Karpas-422 (cell line): ENCODE measurements around the gene NGEF. TPM values are rescaled to one million over a fixed set of nuclear protein-coding genes. Genes with fewer than 3 reads are reported as not detected.

ENCODE experiments used
- DNase-seq: peaks from one replicate; pipeline ENCODE4 v3.0.0-alpha.2; 2015
- H2AFZ ChIP-seq: fragments of 200-600 bp; sonication (generic); 2 replicates; pipeline ENCODE4 v1.6.1; 2014; ENCODE audit warnings: antibody characterized with exemption, low read length, mixed read lengths
- H3K27ac ChIP-seq: fragments of 200-600 bp; sonication (generic); 2 replicates; pipeline ENCODE4 v1.5.1; 2014; ENCODE audit warnings: mild to moderate bottlenecking, low read length, moderate library complexity
- H3K27me3 ChIP-seq: fragments of 200-600 bp; sonication (generic); 2 replicates; pipeline ENCODE4 v1.6.1; 2014; ENCODE audit warnings: low read length, mixed read lengths
- H3K36me3 ChIP-seq: fragments of 200-600 bp; sonication (generic); 2 replicates; pipeline ENCODE4 v1.6.1; 2014; ENCODE audit warnings: low read length, mixed read lengths; ENCODE audit not compliant: insufficient read depth
- H3K4me1 ChIP-seq: fragments of 200-600 bp; sonication (generic); 2 replicates; pipeline ENCODE4 v1.6.1; 2014; ENCODE audit warnings: mild to moderate bottlenecking, low read length, mixed read lengths
- H3K4me2 ChIP-seq: fragments of 200-600 bp; sonication (generic); 2 replicates; pipeline ENCODE4 v1.6.1; 2014; ENCODE audit warnings: low read length, low read depth, mild to moderate bottlenecking; ENCODE audit not compliant: poor library complexity, severe bottlenecking
- H3K4me3 ChIP-seq: fragments of 200-600 bp; sonication (generic); 2 replicates; pipeline ENCODE4 v1.5.1; 2014; ENCODE audit warnings: mild to moderate bottlenecking, antibody characterized with exemption, low read length, mixed read lengths
- H3K79me2 ChIP-seq: fragments of 200-600 bp; sonication (generic); 2 replicates; pipeline ENCODE4 v1.6.1; 2014; ENCODE audit warnings: mild to moderate bottlenecking, low read length, mixed read lengths
- H3K9ac ChIP-seq: fragments of 200-600 bp; sonication (generic); 2 replicates; pipeline ENCODE4 v1.6.0; 2014; ENCODE audit warnings: low read length
- H3K9me2 ChIP-seq: fragments of 200-600 bp; sonication (generic), shearing (Covaris generic); replicated peaks from 2 replicates; pipeline ENCODE4 v1.6.0; 2014; ENCODE audit warnings: mild to moderate bottlenecking, low read length, moderate library complexity; ENCODE audit not compliant: insufficient read depth
- H3K9me3 ChIP-seq: fragments of 300-700, 200-600 bp; sonication (generic); 2 replicates; pipeline ENCODE4 v1.6.1; 2014; ENCODE audit warnings: low read length, mixed read lengths
- H4K20me1 ChIP-seq: fragments of 200-600 bp; sonication (generic); 2 replicates; pipeline ENCODE4 v1.6.1; 2014; ENCODE audit warnings: mild to moderate bottlenecking, antibody characterized with exemption, low read length, low read depth; ENCODE audit not compliant: insufficient read depth
- total RNA-seq: library from RNA; depleted of rRNA; stranded (reverse); fragments of >200 nt; shearing (Covaris generic); gene quantifications from 2 replicates; pipeline ENCODE4 v1.2.3, GENCODE V29; 2014; ENCODE audit warnings: low replicate concordance

Gene NGEF
- total RNA-seq, 1 experiment from 2014 or later = not detected

DNA sequence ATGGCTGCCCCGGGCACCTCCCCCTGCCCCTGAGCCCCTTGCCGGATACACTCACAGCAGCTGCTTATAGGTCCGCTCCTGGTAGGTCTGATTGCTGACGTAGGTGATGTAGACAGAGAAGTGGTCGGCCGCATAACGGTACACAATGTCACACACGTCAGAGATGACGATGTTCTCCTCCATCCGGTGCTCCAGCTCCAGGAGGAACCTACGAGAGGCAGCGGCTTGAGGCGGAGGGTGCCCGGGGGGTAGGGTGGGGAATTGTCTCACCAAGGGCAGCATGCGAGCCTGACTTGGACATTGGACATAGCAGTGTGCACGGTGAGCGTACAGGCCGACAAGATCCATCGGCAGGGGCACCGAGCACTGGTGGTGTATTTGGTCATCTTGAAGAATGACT is 120.2 kb downstream of the NGEF start:
- no peaks in the 10 kb centered on the region for H3K27me3 ChIP-seq
- no peaks in the 10 kb centered on the region for H3K36me3 ChIP-seq
- no peaks in the 10 kb centered on the region for H3K9me3 ChIP-seq
- H3K4me2 ChIP-seq = no peak overlapping the region
- no peak for DNase-seq
- H2AFZ ChIP-seq = no peak overlapping the region
- no peak overlapping the region for H3K27ac ChIP-seq
- H3K79me2 ChIP-seq = no peaks in the 10 kb centered on the region
- no peaks in the 10 kb centered on the region for H3K9me2 ChIP-seq
- no peak overlapping the region for H3K4me3 ChIP-seq
- H3K4me1 ChIP-seq = peaks cover 6% of the 10 kb centered on the region; the same call in 1 of the 2 replicates
- H4K20me1 ChIP-seq = no peaks in the 10 kb centered on the region
- H3K9ac ChIP-seq = no peak overlapping the region

DNA sequence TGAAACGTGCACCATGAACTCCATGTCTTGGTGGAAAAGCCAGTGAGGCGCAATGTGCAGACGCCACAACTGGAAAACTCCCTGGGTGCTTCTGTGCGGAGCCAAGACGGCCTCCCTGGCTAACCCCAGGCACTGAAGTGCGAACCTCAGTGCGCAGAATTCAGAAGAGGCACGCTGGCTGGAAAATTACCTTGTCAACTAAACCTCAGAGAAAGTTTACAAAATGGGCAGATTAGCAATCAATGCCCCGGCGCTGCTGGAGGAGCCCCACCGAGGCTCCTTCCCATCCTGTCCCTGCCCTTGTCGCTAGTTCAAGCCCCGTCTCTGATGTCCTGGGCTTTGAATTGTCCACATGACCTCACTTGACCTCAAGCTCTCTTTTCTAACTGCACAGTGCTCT is 120.8 kb downstream of the NGEF start:
- no peaks in the 10 kb centered on the region for H3K9me3 ChIP-seq
- no peaks in the 10 kb centered on the region for H3K79me2 ChIP-seq
- no peaks in the 10 kb centered on the region for H4K20me1 ChIP-seq
- no peak overlapping the region for H3K4me3 ChIP-seq
- H3K27me3 ChIP-seq = no peaks in the 10 kb centered on the region
- no peaks in the 10 kb centered on the region for H3K9me2 ChIP-seq
- H3K9ac ChIP-seq = no peak overlapping the region
- H3K27ac ChIP-seq = no peak overlapping the region
- no peak for DNase-seq
- peaks cover 6% of the 10 kb centered on the region; the same call in 1 of the 2 replicates for H3K4me1 ChIP-seq
- H3K36me3 ChIP-seq = no peaks in the 10 kb centered on the region
- no peak overlapping the region for H3K4me2 ChIP-seq
- no peak overlapping the region for H2AFZ ChIP-seq

DNA sequence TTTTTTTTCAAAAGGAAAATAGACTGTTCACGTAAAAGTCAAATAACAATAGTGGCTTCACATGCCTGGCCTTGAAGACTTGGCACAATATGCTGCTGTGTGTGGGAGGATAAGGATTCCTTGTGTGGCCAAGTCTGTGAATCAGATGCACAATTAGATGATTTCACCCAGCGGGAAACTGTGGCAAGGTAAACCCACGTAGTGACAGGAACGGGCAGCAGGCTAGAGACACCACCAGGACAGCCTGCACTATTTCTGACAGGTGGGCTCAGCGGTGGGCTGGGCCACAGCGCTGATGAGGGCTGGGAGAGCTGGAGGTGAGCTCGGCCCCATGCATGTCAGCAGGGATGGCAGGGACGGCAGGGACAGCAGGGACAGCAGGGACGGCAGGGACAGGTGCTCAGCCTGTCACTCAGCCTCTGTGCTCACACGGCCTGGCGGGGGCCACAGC is 121.4 kb downstream of the NGEF start:
- no peak for DNase-seq
- H3K27me3 ChIP-seq = no peaks in the 10 kb centered on the region

DNA sequence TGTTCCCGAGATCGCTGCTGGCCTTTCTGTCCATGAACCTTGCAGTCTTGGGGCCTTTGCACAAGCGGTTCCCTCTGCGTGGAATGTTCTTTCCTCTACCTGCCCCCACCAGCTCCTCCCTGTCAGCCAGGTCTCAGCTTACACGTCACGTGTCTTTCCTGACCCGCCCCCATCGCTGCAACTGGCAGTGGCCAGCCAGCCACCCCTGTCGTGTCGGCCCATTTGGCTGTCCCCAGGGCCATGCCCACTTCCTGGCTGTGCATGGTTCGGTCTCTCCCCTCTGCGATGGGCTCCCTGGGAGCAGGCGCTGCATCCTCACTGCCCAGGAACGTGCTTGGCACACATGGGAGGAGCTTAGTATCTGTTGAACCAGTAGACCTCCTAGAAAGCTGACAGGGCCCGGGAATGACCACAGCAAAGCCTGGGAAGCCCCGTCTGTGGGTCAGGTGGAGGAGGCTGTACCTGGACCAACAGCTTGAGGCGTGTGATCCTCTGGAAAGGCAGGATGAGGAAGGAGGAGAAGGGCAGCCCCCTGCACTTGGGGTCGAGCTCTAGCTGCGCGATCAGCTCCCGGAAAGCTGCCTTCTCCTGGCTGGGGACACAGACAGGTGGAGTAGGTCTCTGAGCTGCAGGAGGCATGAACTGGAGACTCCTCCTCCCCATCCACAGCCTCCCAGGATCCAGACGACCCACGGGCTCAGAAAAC is 122.0 kb downstream of the NGEF start:
- no peak for DNase-seq
- Histone ChIP-seq H3K9me2 (no peaks in the 10 kb centered on the region), H3K27ac (no peak overlapping the region), H2AFZ (no peak overlapping the region), H3K4me2 (no peak overlapping the region), H3K4me3 (no peak overlapping the region), H3K27me3 (no peaks in the 10 kb centered on the region), H3K36me3 (no peaks in the 10 kb centered on the region), H4K20me1 (no peaks in the 10 kb centered on the region), H3K9me3 (no peaks in the 10 kb centered on the region), H3K9ac (no peak overlapping the region), H3K4me1 (peaks cover 6% of the 10 kb centered on the region; the same call in 1 of the 2 replicates), H3K79me2 (no peaks in the 10 kb centered on the region)

More for the DNA sequence above, 121.4 kb downstream of the NGEF start:
- no peak overlapping the region for H3K27ac ChIP-seq
- no peak overlapping the region for H3K4me2 ChIP-seq
- H2AFZ ChIP-seq = no peak overlapping the region
- no peaks in the 10 kb centered on the region for H3K9me3 ChIP-seq
- H4K20me1 ChIP-seq = no peaks in the 10 kb centered on the region
- peaks cover 6% of the 10 kb centered on the region; the same call in 1 of the 2 replicates for H3K4me1 ChIP-seq
- H3K79me2 ChIP-seq = no peaks in the 10 kb centered on the region
- no peak overlapping the region for H3K9ac ChIP-seq
- H3K9me2 ChIP-seq = no peaks in the 10 kb centered on the region
- no peaks in the 10 kb centered on the region for H3K36me3 ChIP-seq
- no peak overlapping the region for H3K4me3 ChIP-seq

DNA sequence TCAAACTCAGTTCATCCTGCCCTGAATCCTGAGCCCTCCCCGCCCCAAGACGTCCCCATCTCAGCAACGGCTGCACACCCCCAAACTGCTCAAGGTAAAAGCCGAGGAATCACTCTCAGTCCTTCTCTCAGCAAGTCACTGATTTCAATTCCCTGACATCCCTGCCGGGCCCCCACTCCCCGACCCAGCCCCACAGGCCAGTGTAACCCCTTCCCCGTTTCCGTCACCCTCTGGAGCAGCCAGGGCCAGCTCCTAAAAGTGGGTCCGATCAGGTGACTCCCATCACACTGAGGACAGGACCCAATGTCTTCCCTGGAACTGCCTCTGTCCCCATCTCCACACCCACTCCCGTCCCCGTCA is 122.5 kb downstream of the NGEF start:
- no peak overlapping the region for H3K27ac ChIP-seq
- no peaks in the 10 kb centered on the region for H3K79me2 ChIP-seq
- no peak overlapping the region for H2AFZ ChIP-seq
- H3K9ac ChIP-seq = no peak overlapping the region
- no peaks in the 10 kb centered on the region for H3K9me2 ChIP-seq
- H3K4me2 ChIP-seq = no peak overlapping the region
- H3K4me3 ChIP-seq = no peak overlapping the region
- no peaks in the 10 kb centered on the region for H4K20me1 ChIP-seq
- peaks cover 6% of the 10 kb centered on the region; the same call in 1 of the 2 replicates for H3K4me1 ChIP-seq
- H3K9me3 ChIP-seq = no peaks in the 10 kb centered on the region
- DNase-seq = no peak
- H3K36me3 ChIP-seq = no peaks in the 10 kb centered on the region
- H3K27me3 ChIP-seq = no peaks in the 10 kb centered on the region

DNA sequence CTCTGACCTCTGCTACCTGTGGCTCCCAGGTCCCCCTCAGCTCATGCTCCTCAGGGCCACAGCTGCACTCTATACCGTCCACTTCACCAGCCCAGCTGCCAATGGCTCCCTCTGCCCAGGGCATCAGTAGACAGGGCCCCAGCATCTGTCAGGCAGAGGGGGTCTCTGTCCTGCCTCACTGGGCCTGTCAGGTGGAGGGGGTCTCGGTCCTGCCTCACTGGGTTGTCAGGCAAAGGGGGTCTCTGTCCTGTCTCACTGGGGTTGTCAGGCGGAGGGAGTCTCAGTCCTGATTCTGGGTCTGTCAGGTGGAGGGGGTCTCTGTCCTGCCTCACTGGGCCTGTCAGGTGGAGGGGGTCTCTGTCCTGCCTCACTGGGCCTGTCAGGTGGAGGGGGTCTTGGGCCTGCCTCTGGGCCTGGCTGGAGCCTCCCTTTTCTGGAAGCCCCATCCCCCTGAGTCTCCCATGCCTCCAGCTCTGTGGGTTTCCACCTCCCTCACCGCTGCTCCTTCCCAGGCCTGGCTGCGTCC is 123.1 kb downstream of the NGEF start:
- no peaks in the 10 kb centered on the region for H3K27me3 ChIP-seq
- no peak overlapping the region for H3K27ac ChIP-seq
- no peaks in the 10 kb centered on the region for H3K79me2 ChIP-seq
- H3K9ac ChIP-seq = no peak overlapping the region
- H3K9me3 ChIP-seq = no peaks in the 10 kb centered on the region
- H3K36me3 ChIP-seq = no peaks in the 10 kb centered on the region
- no peaks in the 10 kb centered on the region for H4K20me1 ChIP-seq
- H3K4me1 ChIP-seq = peaks cover 6% of the 10 kb centered on the region; the same call in 1 of the 2 replicates
- DNase-seq = no peak
- no peaks in the 10 kb centered on the region for H3K9me2 ChIP-seq
- no peak overlapping the region for H3K4me2 ChIP-seq
- no peak overlapping the region for H3K4me3 ChIP-seq
- H2AFZ ChIP-seq = no peak overlapping the region

DNA sequence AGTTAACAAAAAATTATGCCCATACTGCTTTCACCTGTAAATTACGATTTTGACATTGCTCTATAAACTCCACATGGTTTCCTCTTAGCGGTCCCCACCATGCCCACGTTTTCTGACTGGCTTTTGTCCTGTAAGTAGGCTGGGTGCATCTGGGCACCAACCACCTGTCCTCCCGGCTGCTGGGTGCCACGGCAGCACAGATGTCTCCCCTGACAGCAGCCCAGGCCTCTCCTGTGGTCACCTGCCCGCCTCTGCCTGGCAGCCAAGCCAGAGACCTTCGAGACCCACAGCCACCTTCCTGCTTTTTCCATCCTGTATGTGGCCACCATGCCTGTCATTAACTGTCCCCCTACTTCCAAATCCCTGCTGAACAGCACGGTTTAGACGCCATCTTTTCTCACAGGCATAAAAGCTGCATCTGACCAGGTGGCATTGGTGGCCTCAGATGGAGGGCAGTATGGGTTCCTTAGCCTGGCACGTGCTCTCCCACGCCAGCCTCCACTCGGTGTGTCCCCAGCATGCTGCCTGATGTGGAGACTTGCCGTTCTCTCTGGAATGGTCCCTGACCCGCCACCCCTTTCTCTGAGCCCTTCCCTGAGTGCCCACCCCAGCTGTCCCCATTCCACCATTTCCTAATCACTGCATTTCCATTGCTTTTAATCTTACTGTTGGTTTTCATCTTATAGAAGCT is 124.1 kb downstream of the NGEF start:
- H4K20me1 ChIP-seq = no peaks in the 10 kb centered on the region
- H3K27me3 ChIP-seq = no peaks in the 10 kb centered on the region
- no peaks in the 10 kb centered on the region for H3K9me3 ChIP-seq
- peaks cover 6% of the 10 kb centered on the region; the same call in 1 of the 2 replicates for H3K4me1 ChIP-seq
- no peak overlapping the region for H2AFZ ChIP-seq
- no peak overlapping the region for H3K4me2 ChIP-seq
- no peaks in the 10 kb centered on the region for H3K79me2 ChIP-seq
- no peak for DNase-seq
- H3K27ac ChIP-seq = no peak overlapping the region
- H3K9me2 ChIP-seq = no peaks in the 10 kb centered on the region
- no peaks in the 10 kb centered on the region for H3K36me3 ChIP-seq
- no peak overlapping the region for H3K9ac ChIP-seq
- H3K4me3 ChIP-seq = no peak overlapping the region

DNA sequence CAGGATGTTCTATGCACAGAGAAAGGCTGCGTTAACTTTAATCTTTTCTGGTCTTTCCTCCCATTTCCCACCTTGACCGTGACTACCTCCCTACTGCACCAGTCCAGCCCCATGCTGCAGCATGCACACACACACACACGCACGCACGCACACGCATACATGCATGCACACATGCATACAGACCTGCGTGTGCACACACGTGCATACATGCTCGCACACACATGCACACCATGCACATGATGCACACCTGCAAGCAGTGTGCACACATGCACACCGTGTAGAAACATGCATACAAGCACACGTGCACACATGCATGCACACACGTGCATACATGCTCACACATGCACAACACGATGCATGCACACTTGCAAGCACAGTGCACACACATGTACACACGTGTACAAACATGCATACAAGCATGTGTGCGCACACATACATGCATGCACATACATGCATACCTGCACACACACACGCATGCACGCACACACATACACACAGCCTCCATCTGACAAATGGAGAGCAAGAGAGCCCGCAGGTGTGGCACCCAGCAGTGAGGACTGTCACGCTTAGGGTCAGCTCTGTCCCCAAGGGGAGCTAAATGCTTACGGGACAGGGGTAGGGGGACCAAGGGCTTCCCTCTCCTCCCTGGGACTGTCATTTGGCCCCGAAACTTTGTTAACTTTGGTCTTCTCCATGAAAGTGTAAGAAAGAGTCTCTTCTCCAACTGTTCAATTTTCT is 124.8 kb downstream of the NGEF start:
- no peak overlapping the region for H2AFZ ChIP-seq
- no peak for DNase-seq
- H3K9ac ChIP-seq = no peak overlapping the region
- H3K27me3 ChIP-seq = no peaks in the 10 kb centered on the region
- no peaks in the 10 kb centered on the region for H3K79me2 ChIP-seq
- no peaks in the 10 kb centered on the region for H4K20me1 ChIP-seq
- H3K9me2 ChIP-seq = no peaks in the 10 kb centered on the region
- no peak overlapping the region for H3K27ac ChIP-seq
- H3K9me3 ChIP-seq = no peaks in the 10 kb centered on the region
- no peak overlapping the region for H3K4me2 ChIP-seq
- H3K4me1 ChIP-seq = peaks cover 6% of the 10 kb centered on the region; the same call in 1 of the 2 replicates
- no peaks in the 10 kb centered on the region for H3K36me3 ChIP-seq
- H3K4me3 ChIP-seq = no peak overlapping the region
